ENCODE results near the gene ROR2.

The ROR2 gene

GRCh38 chr9:91873637-91874051, 76.4 kb downstream of the ROR2 start:
- H3K27ac Mint-ChIP-seq: no peak overlapping the region
- no peak overlapping the region for H3K4me3 Mint-ChIP-seq
- no peaks in the 10 kb centered on the region for H3K4me1 Mint-ChIP-seq
- no peaks in the 10 kb centered on the region for H3K9me3 Mint-ChIP-seq
- no peaks in the 10 kb centered on the region for H3K36me3 Mint-ChIP-seq
- DNase-seq: no peak
- CTCF ChIA-PET: no interaction called here
- peaks cover 15% of the 10 kb centered on the region for H3K27me3 Mint-ChIP-seq

DNA sequence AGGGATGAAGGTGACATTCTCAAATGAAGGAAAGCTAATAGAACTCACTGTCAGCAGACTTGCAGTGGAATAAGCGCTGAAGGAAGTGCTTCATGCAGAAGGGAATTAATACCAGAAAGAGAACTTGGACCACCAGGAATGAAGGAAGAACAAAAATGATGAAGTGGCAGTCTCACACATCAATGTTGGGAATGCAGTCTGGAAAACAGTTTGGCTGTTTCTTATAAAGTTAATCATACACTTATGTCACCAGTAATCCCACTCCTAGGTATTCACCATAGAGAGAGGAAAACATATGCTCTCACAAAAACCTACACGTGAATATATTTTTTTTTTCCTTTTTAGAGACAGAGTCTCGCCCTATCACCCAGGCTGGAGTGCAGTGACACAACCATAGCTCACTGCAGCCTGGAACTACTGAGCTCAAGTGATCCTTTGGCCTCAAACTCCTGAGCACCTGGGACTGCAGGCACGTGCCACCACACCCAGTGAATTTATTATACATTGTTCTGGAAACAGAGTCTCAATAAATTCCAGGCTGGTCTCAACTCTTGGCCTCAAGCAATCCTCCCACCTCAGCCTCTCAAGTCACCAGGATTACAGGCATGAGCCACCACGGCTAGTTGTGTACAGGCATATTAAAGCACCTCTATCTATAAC, 81.2 kb downstream of the ROR2 start:
- Mint-ChIP-seq H3K4me3 (no peak overlapping the region), H3K9me3 (no peaks in the 10 kb centered on the region), H3K27ac (no peak overlapping the region), H3K36me3 (no peaks in the 10 kb centered on the region), H3K4me1 (no peaks in the 10 kb centered on the region), H3K27me3 (peaks cover 27% of the 10 kb centered on the region)
- CTCF ChIA-PET: no interaction called here
- DNase-seq: no peak

- CTCF ChIA-PET: no interaction called here
- DNase-seq: no peak
These were observed 82.3 kb downstream of the ROR2 start for GRCh38 chr9:91867740-91868139.

GRCh38 chr9:91865041-91865440, 85.0 kb downstream of the ROR2 start:
- H3K4me3 Mint-ChIP-seq: no peak overlapping the region
- peaks cover 36% of the 10 kb centered on the region for H3K27me3 Mint-ChIP-seq
- CTCF ChIA-PET: no interaction called here
- no peak for DNase-seq
- H3K9me3 Mint-ChIP-seq: no peaks in the 10 kb centered on the region
- no peaks in the 10 kb centered on the region for H3K36me3 Mint-ChIP-seq
- H3K27ac Mint-ChIP-seq: no peak overlapping the region
- H3K4me1 Mint-ChIP-seq: no peaks in the 10 kb centered on the region

More at GRCh38 chr9:91867740-91868139, 82.3 kb downstream of the ROR2 start:
- Mint-ChIP-seq H3K4me1 (no peaks in the 10 kb centered on the region), H3K27ac (no peak overlapping the region), H3K27me3 (peaks cover 32% of the 10 kb centered on the region), H3K36me3 (no peaks in the 10 kb centered on the region), H3K4me3 (no peak overlapping the region), H3K9me3 (no peaks in the 10 kb centered on the region)

GRCh38 chr9:91864380-91864779, 85.6 kb downstream of the ROR2 start:
- Mint-ChIP-seq H3K27me3 (peaks cover 36% of the 10 kb centered on the region), H3K4me3 (no peak overlapping the region), H3K36me3 (no peaks in the 10 kb centered on the region), H3K9me3 (no peaks in the 10 kb centered on the region), H3K4me1 (no peaks in the 10 kb centered on the region), H3K27ac (no peak overlapping the region)
- DNase-seq: no peak
- CTCF ChIA-PET: no interaction called here

DNA sequence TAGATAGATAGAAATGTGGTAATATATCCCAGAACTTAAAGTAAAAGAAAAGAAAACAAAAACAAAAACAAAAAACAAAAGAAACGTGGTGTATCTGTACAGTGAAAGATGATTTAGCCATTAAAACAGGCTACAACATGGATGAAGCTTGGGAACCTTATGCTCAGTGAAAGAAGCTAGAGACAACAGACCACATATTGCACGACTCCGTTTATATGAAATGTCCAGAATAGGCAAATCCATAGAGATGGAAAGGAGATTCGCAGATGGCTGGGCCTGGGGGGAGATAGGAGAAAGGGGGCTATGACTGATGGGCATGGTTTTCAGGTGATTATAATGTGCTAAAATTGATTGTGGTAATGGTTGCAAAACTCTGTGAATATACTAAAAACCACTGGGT, 86.6 kb downstream of the ROR2 start:
- H3K36me3 Mint-ChIP-seq: no peaks in the 10 kb centered on the region
- CTCF ChIA-PET: no interaction called here
- no peak for DNase-seq
- no peaks in the 10 kb centered on the region for H3K4me1 Mint-ChIP-seq
- H3K4me3 Mint-ChIP-seq: no peak overlapping the region
- H3K9me3 Mint-ChIP-seq: no peaks in the 10 kb centered on the region
- H3K27me3 Mint-ChIP-seq: peaks cover 29% of the 10 kb centered on the region
- no peak overlapping the region for H3K27ac Mint-ChIP-seq

GRCh38 chr9:91858213-91859030, 91.6 kb downstream of the ROR2 start:
- no peaks in the 10 kb centered on the region for H3K36me3 Mint-ChIP-seq
- DNase-seq: no peak
- H3K9me3 Mint-ChIP-seq: no peaks in the 10 kb centered on the region
- H3K27ac Mint-ChIP-seq: no peak overlapping the region
- no peaks in the 10 kb centered on the region for H3K4me1 Mint-ChIP-seq
- CTCF ChIA-PET: no interaction called here
- H3K27me3 Mint-ChIP-seq: peaks cover 23% of the 10 kb centered on the region
- no peak overlapping the region for H3K4me3 Mint-ChIP-seq

GRCh38 chr9:91857291-91858212, 92.5 kb downstream of the ROR2 start:
- Mint-ChIP-seq H3K9me3 (no peaks in the 10 kb centered on the region), H3K36me3 (no peaks in the 10 kb centered on the region), H3K27ac (no peak overlapping the region), H3K27me3 (peaks cover 17% of the 10 kb centered on the region), H3K4me1 (no peaks in the 10 kb centered on the region), H3K4me3 (no peak overlapping the region)
- no peak for DNase-seq
- CTCF ChIA-PET: interaction anchor here (0.5 kb wide), 1 partner anchor 19 kb away, joined by 4 read pairs; no protein-coding TSS in a partner anchor

- no peak overlapping the region for H3K4me3 Mint-ChIP-seq
- no peaks in the 10 kb centered on the region for H3K4me1 Mint-ChIP-seq
- H3K27me3 Mint-ChIP-seq: peaks cover 10% of the 10 kb centered on the region
- no peaks in the 10 kb centered on the region for H3K9me3 Mint-ChIP-seq
- H3K36me3 Mint-ChIP-seq: no peaks in the 10 kb centered on the region
- no peak for DNase-seq
- CTCF ChIA-PET: interaction anchor here (0.5 to 0.8 kb wide), 2 partner anchors 9 to 1717 kb away, joined by 3 read pairs; no protein-coding TSS in a partner anchor
- H3K27ac Mint-ChIP-seq: no peak overlapping the region
These were observed 93.6 kb downstream of the ROR2 start for GRCh38 chr9:91856419-91856818.

DNA sequence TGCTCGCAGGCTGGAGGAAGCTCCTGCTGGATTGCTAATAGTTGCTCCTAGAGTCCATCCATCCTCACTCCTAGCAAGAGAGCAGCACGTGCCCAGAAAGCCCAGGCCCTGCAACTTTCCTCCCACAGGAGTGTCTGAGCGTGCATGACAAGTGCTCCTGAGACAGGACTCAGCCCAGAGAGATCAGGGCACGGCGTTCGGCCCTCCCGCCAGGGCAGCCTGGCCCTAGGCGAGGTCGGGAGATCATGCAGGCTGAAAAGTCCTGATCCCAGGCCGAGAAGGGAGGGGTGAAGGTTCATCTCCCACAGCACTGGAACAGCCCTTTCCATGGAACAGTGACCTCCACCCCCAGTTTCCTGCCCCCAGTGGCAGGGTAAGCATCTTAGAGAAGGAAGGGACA, 94.8 kb downstream of the ROR2 start:
- Mint-ChIP-seq H3K4me3 (no peak overlapping the region), H3K27me3 (peaks cover 10% of the 10 kb centered on the region), H3K4me1 (no peaks in the 10 kb centered on the region), H3K9me3 (no peaks in the 10 kb centered on the region), H3K36me3 (no peaks in the 10 kb centered on the region), H3K27ac (no peak overlapping the region)
- CTCF ChIA-PET: no interaction called here
- DNase-seq: no peak

DNA sequence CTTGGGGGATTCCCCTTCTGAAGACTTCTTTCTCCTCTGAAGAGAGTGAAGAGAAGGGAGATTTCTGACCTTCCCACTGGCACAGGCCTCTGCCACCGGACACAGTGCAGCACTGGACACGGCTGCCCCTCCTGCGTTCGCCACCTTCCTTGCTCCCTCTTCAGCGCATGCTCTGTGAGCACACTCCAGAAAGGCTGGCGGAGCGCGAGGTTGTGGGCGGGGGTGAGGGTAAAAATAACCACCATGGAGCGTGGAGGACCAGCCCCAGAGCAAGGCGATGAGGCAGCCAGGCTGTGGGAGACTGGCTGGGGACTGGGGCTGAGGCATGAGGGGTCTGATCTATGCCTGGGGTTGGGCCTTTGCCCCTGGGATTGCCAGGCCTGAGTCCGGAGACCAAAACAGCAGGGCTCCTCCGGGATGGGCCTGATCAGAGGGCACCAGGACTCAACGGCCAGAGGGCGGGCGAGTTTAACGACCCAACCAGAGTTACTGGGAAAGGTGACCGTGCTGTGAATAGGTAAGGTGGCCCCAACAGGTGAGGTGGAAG, 97.2 kb downstream of the ROR2 start:
- Mint-ChIP-seq H3K4me3 (no peak overlapping the region), H3K4me1 (peaks cover 2% of the 10 kb centered on the region), H3K36me3 (no peaks in the 10 kb centered on the region), H3K27ac (no peak overlapping the region), H3K9me3 (no peaks in the 10 kb centered on the region), H3K27me3 (peaks cover 10% of the 10 kb centered on the region)
- CTCF ChIA-PET: no interaction called here
- DNase-seq: no peak

DNA sequence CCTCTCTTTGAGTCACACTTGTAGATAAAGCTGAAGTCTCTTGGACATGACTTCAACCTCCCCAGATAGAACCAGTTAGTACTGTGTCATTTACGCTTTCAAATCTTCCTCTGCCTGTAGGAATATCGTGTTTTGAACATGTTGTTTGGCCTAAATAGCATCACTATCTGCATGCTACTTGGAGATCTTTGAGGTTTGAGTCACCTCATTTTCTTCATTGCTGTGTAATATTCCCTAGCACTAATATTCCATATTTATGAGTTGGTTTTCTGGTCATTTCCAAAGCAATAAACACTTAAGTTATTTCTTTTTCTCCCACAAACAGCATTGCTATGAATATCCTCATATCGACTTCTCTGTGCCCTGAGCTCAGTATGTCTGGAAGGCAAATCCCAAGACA, 100.3 kb downstream of the ROR2 start:
- Mint-ChIP-seq H3K27me3 (peaks cover 18% of the 10 kb centered on the region), H3K36me3 (no peaks in the 10 kb centered on the region), H3K27ac (no peak overlapping the region), H3K9me3 (no peaks in the 10 kb centered on the region), H3K4me1 (peaks cover 9% of the 10 kb centered on the region), H3K4me3 (no peak overlapping the region)
- no peak for DNase-seq
- CTCF ChIA-PET: no interaction called here

GRCh38 chr9:91848146-91848545, 101.9 kb downstream of the ROR2 start:
- H3K4me3 Mint-ChIP-seq: no peak overlapping the region
- H3K4me1 Mint-ChIP-seq: peaks cover 16% of the 10 kb centered on the region
- H3K9me3 Mint-ChIP-seq: no peaks in the 10 kb centered on the region
- no peak overlapping the region for H3K27ac Mint-ChIP-seq
- peaks cover 33% of the 10 kb centered on the region for H3K27me3 Mint-ChIP-seq
- no peaks in the 10 kb centered on the region for H3K36me3 Mint-ChIP-seq
- DNase-seq: no peak
- CTCF ChIA-PET: no interaction called here

GRCh38 chr9:91847581-91848091, 102.4 kb downstream of the ROR2 start:
- Mint-ChIP-seq H3K4me3 (no peak overlapping the region), H3K27me3 (peaks cover 38% of the 10 kb centered on the region), H3K9me3 (no peaks in the 10 kb centered on the region), H3K27ac (no peak overlapping the region), H3K36me3 (no peaks in the 10 kb centered on the region), H3K4me1 (peaks cover 16% of the 10 kb centered on the region)
- no peak for DNase-seq
- CTCF ChIA-PET: interaction anchor here (0.6 to 0.7 kb wide), 2 partner anchors 9 to 30 kb away, joined by 3 read pairs; no protein-coding TSS in a partner anchor
